ENCODE measurements around the gene SHISA6. TPM values are rescaled to one million over a fixed set of nuclear protein-coding genes. Genes with fewer than 3 reads are reported as not detected.

SHISA6 gene
- total and polyA plus RNA-seq, 4 donors: not detected

DNA sequence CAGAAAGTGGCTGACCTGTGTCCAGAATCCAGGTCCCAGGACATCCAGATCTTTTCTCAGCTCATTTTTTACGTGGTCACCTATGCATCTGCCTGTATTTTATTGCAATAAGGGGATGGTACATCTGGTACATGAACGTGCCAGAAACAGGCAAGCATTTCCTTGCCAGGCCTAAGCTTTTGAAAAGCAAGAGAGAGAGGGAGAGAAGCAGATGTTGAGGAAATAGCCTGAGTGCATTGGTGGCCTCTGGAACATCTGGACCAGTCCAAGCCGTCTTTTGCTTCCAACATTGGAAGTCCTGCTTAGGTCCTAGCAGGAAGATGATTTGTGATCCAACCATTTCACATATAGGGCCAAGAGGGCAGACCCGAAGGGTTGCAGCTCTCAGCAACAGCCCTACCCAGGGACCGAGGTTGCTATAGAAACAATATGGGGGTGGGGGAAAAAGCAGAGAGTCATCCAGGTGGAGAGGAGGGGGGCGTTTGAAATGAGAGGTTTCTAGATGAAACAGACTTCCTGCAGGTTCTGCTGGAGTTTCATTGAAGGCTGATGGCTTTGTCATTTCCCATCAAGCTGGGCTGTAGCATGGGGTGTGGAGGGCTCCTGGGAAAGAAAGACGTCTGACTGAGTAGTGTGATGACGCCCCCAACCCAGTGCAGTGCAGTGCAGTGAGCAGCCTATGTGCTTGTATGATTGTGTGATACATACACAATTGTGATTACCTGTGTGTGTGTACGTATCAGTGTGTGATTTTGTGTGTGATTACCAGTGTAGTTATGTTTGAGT lies 61.6 kb downstream of the SHISA6 start:
- Histone ChIP-seq H3K4me3 (ENCODE audit: low read depth in 1 of 3, low read length in 3 of 3) (no peak overlapping the region), H3K27ac (ENCODE audit: low read depth in 1 of 2, low read length in 2 of 2) (no peak overlapping the region), H3K4me1 (ENCODE audit: control insufficient read depth in 4 of 4, insufficient read depth in 4 of 4, low read length in 3 of 4) (no peaks in the 10 kb centered on the region), H3K9ac (ENCODE audit: low read depth in 1 of 2, low read length in 2 of 2) (no peak overlapping the region), H3K9me3 (ENCODE audit: control insufficient read depth in 4 of 4, low read length in 3 of 4) (no peaks in the 10 kb centered on the region), H3K27me3 (ENCODE audit: control insufficient read depth in 4 of 4, insufficient read depth in 4 of 4, low read length in 3 of 4) (peaks cover 0 to 3% (median 0%) of the 10 kb centered on the region in 4 donors), H3K36me3 (ENCODE audit: control insufficient read depth in 4 of 4, insufficient read depth in 3 of 4, low read depth in 1 of 4, low read length in 3 of 4) (no peaks in the 10 kb centered on the region)
- TF ChIP-seq, protein P1, sequence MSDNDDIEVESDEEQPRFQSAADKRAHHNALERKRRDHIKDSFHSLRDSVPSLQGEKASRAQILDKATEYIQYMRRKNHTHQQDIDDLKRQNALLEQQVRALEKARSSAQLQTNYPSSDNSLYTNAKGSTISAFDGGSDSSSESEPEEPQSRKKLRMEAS (IDR thresholded peaks at IDR 0.05): no peak
- TF ChIP-seq, protein P2, sequence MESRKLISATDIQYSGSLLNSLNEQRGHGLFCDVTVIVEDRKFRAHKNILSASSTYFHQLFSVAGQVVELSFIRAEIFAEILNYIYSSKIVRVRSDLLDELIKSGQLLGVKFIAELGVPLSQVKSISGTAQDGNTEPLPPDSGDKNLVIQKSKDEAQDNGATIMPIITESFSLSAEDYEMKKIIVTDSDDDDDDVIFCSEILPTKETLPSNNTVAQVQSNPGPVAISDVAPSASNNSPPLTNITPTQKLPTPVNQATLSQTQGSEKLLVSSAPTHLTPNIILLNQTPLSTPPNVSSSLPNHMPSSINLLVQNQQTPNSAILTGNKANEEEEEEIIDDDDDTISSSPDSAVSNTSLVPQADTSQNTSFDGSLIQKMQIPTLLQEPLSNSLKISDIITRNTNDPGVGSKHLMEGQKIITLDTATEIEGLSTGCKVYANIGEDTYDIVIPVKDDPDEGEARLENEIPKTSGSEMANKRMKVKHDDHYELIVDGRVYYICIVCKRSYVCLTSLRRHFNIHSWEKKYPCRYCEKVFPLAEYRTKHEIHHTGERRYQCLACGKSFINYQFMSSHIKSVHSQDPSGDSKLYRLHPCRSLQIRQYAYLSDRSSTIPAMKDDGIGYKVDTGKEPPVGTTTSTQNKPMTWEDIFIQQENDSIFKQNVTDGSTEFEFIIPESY (IDR thresholded peaks at IDR 0.05): no peak
- no peak for TF ChIP-seq HNF4G (IDR thresholded peaks at IDR 0.05)
- TF ChIP-seq EGR1 (IDR thresholded peaks at IDR 0.05; ENCODE audit: low read depth in 2 of 2): no peak
- no peak for TF ChIP-seq SP1 (IDR thresholded peaks at IDR 0.05)
- no peak for TF ChIP-seq JUND (IDR thresholded peaks at IDR 0.05)
- no peak for TF ChIP-seq FOXA2 (IDR thresholded peaks at IDR 0.05)
- no peak for DNase-seq (ENCODE audit: low spot score)
- WGBS: 75% methylated on average over 9 of the region's 9 CpGs

DNA sequence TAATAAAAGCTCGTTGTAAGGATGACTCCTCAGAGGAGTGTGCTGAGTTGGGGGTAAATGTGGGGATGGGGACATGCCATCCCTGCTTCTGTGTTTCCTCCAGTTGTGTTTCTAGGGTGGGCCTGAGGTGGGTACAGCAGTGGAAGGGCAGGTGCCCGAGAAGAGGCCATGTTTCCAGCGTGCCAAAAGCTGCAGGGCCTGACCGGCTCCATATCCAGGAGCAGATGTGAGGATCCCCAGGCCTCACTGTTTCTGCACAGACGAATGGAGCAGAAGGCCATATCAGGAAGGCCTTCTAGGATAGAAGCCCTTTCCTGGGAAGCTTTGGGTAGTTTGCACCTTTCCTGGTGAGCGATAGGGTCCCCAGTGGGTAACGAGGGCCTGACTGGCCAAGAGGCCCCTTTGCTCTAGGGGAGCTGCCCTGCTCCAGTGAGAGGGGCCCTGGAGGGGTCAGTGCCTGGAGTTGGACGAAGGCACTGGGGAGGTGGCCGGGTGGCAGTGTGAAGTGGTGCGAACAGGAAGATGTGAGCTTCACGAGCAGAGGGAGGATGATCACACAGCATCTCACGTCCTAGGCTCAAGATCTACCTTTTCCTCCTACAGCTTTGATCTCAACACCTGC lies 62.9 kb downstream of the SHISA6 start:
- no peak for TF ChIP-seq YY1 (IDR thresholded peaks at IDR 0.05)
- TF ChIP-seq, protein P2 (IDR thresholded peaks at IDR 0.05): no peak
- no peak for TF ChIP-seq JUND (IDR thresholded peaks at IDR 0.05)
- TF ChIP-seq, protein P3, sequence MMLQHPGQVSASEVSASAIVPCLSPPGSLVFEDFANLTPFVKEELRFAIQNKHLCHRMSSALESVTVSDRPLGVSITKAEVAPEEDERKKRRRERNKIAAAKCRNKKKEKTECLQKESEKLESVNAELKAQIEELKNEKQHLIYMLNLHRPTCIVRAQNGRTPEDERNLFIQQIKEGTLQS (IDR thresholded peaks at IDR 0.05): no peak
- no peak for TF ChIP-seq GABPA (IDR thresholded peaks at IDR 0.05 in 1 of 2, conservative IDR thresholded peaks at IDR 0.05 in 1 of 2)
- TF ChIP-seq RAD21 (IDR thresholded peaks at IDR 0.05): no peak
- TF ChIP-seq, protein P4, sequence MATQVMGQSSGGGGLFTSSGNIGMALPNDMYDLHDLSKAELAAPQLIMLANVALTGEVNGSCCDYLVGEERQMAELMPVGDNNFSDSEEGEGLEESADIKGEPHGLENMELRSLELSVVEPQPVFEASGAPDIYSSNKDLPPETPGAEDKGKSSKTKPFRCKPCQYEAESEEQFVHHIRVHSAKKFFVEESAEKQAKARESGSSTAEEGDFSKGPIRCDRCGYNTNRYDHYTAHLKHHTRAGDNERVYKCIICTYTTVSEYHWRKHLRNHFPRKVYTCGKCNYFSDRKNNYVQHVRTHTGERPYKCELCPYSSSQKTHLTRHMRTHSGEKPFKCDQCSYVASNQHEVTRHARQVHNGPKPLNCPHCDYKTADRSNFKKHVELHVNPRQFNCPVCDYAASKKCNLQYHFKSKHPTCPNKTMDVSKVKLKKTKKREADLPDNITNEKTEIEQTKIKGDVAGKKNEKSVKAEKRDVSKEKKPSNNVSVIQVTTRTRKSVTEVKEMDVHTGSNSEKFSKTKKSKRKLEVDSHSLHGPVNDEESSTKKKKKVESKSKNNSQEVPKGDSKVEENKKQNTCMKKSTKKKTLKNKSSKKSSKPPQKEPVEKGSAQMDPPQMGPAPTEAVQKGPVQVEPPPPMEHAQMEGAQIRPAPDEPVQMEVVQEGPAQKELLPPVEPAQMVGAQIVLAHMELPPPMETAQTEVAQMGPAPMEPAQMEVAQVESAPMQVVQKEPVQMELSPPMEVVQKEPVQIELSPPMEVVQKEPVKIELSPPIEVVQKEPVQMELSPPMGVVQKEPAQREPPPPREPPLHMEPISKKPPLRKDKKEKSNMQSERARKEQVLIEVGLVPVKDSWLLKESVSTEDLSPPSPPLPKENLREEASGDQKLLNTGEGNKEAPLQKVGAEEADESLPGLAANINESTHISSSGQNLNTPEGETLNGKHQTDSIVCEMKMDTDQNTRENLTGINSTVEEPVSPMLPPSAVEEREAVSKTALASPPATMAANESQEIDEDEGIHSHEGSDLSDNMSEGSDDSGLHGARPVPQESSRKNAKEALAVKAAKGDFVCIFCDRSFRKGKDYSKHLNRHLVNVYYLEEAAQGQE (IDR thresholded peaks at IDR 0.05): no peak
- no peak for TF ChIP-seq FOXA1 (IDR thresholded peaks at IDR 0.05)
- TF ChIP-seq SP1 (IDR thresholded peaks at IDR 0.05): no peak
- TF ChIP-seq EGR1 (IDR thresholded peaks at IDR 0.05; ENCODE audit: low read depth in 2 of 2): no peak
- no peak for TF ChIP-seq HNF4A (conservative IDR thresholded peaks at IDR 0.05)
- no peak for TF ChIP-seq FOXA2 (IDR thresholded peaks at IDR 0.05)
- TF ChIP-seq, protein P5, sequence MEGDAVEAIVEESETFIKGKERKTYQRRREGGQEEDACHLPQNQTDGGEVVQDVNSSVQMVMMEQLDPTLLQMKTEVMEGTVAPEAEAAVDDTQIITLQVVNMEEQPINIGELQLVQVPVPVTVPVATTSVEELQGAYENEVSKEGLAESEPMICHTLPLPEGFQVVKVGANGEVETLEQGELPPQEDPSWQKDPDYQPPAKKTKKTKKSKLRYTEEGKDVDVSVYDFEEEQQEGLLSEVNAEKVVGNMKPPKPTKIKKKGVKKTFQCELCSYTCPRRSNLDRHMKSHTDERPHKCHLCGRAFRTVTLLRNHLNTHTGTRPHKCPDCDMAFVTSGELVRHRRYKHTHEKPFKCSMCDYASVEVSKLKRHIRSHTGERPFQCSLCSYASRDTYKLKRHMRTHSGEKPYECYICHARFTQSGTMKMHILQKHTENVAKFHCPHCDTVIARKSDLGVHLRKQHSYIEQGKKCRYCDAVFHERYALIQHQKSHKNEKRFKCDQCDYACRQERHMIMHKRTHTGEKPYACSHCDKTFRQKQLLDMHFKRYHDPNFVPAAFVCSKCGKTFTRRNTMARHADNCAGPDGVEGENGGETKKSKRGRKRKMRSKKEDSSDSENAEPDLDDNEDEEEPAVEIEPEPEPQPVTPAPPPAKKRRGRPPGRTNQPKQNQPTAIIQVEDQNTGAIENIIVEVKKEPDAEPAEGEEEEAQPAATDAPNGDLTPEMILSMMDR (IDR thresholded peaks at IDR 0.05; ENCODE audit: low read depth, low read length, missing input control): no peak
- Histone ChIP-seq H3K9ac (ENCODE audit: low read depth in 1 of 2, low read length in 2 of 2) (no peak overlapping the region), H3K36me3 (ENCODE audit: control insufficient read depth in 4 of 4, insufficient read depth in 3 of 4, low read depth in 1 of 4, low read length in 3 of 4) (no peaks in the 10 kb centered on the region), H3K27ac (ENCODE audit: low read depth in 1 of 2, low read length in 2 of 2) (no peak overlapping the region), H3K4me1 (ENCODE audit: control insufficient read depth in 4 of 4, insufficient read depth in 4 of 4, low read length in 3 of 4) (no peaks in the 10 kb centered on the region), H3K4me3 (ENCODE audit: low read depth in 1 of 3, low read length in 3 of 3) (no peak overlapping the region), H3K27me3 (ENCODE audit: control insufficient read depth in 4 of 4, insufficient read depth in 4 of 4, low read length in 3 of 4) (peaks cover 0 to 3% (median 0%) of the 10 kb centered on the region in 4 donors), H3K9me3 (ENCODE audit: control insufficient read depth in 4 of 4, low read length in 3 of 4) (no peaks in the 10 kb centered on the region)
- no peak for DNase-seq (ENCODE audit: low spot score)
- WGBS: 81% methylated on average over 12 of the region's 12 CpGs

Data from liver (tissue), 9 donors.